ENCODE results near the gene DVL2. TPM values are rescaled to one million over a fixed set of nuclear protein-coding genes. Genes with fewer than 3 reads are reported as not detected.

Gene DVL2
- total RNA-seq, 4 donors from 2014 or later, result 5.1 to 83.2 (median 53.5) TPM

DNA sequence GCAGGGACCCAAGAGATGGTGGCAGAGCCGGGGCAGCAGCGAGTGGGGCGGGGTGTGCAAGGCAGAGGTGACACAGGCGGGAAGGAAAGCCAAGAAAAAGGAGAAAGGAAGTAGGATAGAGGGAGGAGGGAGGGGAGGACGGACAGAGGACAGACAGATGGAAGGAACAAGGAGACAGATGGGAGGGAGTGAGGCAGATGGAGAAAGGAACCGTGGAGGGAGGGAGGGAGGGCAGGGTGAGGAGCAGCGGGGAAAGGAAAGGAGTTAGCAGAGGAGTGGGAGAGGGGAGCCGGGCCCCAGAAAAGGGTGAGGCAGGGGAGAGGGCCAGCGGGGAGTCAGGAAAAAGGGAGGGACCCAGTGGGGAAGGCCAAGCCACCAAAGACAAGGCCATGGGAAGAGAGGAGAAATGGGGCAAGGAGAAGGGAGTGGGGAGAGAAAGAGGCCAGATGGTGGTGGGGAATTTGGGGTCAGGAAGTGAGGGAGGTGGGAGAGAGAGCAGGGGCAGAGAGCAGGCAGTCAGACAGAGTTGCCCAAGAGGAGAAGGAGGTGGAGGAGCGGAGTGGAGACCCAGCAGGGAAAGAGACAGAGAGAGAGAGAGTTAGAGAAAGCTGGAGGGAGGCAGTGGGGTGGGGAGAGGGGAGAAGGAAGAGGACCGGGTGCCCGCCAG is 41.9 kb downstream of the DVL2 start:
- Histone ChIP-seq H3K4me1 (no peaks in the 10 kb centered on the region), H3K9me3 (no peaks in the 10 kb centered on the region), H3K4me3 (no peak overlapping the region), H3K27ac (no peak overlapping the region), H3K27me3 (no peaks in the 10 kb centered on the region), H3K36me3 (no peaks in the 10 kb centered on the region)
- intact Hi-C loops (cut with DNase I; ENCODE audit: low total_unique reads), result no loop called here
- no peak for DNase-seq
- no peak for TF ChIP-seq POLR2A (IDR thresholded peaks at IDR 0.05)
- TF ChIP-seq, protein P1, sequence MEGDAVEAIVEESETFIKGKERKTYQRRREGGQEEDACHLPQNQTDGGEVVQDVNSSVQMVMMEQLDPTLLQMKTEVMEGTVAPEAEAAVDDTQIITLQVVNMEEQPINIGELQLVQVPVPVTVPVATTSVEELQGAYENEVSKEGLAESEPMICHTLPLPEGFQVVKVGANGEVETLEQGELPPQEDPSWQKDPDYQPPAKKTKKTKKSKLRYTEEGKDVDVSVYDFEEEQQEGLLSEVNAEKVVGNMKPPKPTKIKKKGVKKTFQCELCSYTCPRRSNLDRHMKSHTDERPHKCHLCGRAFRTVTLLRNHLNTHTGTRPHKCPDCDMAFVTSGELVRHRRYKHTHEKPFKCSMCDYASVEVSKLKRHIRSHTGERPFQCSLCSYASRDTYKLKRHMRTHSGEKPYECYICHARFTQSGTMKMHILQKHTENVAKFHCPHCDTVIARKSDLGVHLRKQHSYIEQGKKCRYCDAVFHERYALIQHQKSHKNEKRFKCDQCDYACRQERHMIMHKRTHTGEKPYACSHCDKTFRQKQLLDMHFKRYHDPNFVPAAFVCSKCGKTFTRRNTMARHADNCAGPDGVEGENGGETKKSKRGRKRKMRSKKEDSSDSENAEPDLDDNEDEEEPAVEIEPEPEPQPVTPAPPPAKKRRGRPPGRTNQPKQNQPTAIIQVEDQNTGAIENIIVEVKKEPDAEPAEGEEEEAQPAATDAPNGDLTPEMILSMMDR (IDR thresholded peaks at IDR 0.05), result no peak

DNA sequence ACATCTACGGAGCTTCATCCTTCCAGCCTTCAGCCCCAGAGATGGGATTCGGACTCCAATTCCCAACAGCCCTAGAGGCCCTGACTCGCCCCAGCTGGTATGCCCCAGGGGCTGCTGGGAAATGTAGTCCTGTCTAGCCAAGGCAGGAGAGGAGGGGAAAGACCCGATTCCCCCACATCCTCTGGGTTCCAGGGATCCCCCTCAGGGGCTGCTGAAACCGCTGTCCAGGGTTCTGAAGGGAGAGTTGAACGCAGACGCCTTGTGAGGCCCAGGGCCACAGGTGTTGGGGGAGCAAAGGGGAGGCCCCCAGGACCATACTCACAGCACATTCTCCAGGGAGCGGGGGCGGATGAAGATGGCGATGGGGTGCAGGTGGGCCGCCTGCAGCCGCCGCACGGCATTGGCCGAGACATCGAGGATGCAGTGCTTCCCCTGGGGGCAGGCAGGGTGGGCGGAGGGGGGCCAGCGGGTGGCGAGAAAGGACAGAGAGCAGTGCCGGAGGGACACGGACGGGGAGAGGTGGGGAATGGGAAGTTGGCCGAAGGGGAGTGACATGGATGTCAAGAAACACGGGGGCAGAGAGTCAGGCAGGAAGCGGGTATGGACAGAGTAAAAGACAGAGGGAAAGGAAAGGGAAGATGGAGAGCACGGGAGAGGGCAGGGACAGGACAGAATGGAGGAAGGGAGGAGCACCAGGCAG is 42.6 kb downstream of the DVL2 start:
- H3K27me3 ChIP-seq, result no peaks in the 10 kb centered on the region
- no peaks in the 10 kb centered on the region for H3K9me3 ChIP-seq
- peak overlapping the region in 1 of 2 donors; percentile 33 for H3K27ac ChIP-seq
- peak; percentile 55 to 70 for DNase-seq
- H3K4me1 ChIP-seq, result no peaks in the 10 kb centered on the region
- TF ChIP-seq, protein P1 (IDR thresholded peaks at IDR 0.05), result no peak
- no peak for TF ChIP-seq POLR2A (IDR thresholded peaks at IDR 0.05)
- H3K36me3 ChIP-seq, result no peaks in the 10 kb centered on the region
- intact Hi-C loops (cut with DNase I; ENCODE audit: low total_unique reads), result no loop called here
- no peak overlapping the region for H3K4me3 ChIP-seq

DNA sequence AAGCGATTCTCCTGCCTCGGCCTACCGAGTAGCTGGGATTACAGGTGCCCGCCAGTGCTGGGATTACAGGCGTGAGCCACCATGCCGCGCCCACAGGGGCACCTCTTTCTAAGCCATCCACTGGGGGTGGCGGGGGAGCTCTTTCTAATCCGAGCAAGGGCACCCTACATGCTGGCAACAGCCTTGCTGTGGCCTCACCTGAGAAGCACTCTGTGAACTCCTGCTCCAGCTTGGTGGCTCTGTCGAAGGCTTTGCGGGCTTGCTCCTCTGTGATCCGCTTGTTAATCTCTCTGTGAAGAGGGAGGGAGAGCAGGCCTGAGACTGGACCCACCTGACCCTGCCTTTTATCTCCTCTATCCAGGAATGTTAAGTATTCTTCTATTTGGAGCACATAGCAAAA is 43.2 kb downstream of the DVL2 start:
- intact Hi-C loops (cut with DNase I; ENCODE audit: low total_unique reads), result no loop called here
- Histone ChIP-seq H3K4me1 (no peaks in the 10 kb centered on the region), H3K36me3 (no peaks in the 10 kb centered on the region), H3K9me3 (no peaks in the 10 kb centered on the region), H3K27me3 (no peaks in the 10 kb centered on the region), H3K4me3 (no peak overlapping the region), H3K27ac (no peak overlapping the region)
- TF ChIP-seq POLR2A (IDR thresholded peaks at IDR 0.05), result no peak
- TF ChIP-seq, protein P1 (IDR thresholded peaks at IDR 0.05), result no peak
- DNase-seq, result no peak

DNA sequence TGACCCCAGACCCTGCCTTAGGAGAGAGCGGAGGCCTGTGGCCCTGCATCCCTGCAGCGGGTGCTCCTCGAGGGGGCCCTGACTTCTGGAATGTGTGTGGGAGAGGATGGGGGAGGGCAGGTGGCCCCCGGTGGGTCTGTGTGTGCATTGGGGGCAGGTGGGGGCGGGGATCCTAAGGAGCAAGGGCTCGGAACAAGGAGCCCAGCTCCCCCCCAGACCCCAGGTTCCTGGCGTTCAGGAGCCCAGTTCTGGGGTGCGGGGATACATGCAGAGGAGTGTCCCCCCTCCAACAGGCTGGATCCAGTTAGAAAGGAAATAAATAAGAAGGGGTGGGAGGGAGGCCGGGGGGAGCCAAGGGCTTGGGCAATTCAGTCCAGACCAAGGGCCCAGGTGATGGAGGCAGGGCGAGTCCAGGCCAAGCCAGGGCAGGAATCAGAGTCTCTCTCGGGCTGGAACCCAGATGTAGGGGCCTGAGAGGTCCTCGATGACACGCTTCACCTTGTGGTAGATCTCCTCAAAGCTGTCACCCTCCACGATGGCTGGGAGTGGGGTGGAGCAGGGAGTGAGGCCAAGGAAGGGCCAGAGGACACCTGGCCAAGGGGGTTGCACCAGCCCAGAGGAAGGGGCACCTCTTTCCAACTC is 43.9 kb downstream of the DVL2 start:
- H3K4me1 ChIP-seq, result no peaks in the 10 kb centered on the region
- no peak overlapping the region for H3K4me3 ChIP-seq
- DNase-seq, result peak in 1 of 2 donors; percentile 15
- TF ChIP-seq, protein P1 (IDR thresholded peaks at IDR 0.05), result no peak
- no peak for TF ChIP-seq POLR2A (IDR thresholded peaks at IDR 0.05)
- no peaks in the 10 kb centered on the region for H3K9me3 ChIP-seq
- intact Hi-C loops (cut with DNase I; ENCODE audit: low total_unique reads), result no loop called here
- no peaks in the 10 kb centered on the region for H3K27me3 ChIP-seq
- H3K36me3 ChIP-seq, result no peaks in the 10 kb centered on the region
- no peak overlapping the region for H3K27ac ChIP-seq

DNA sequence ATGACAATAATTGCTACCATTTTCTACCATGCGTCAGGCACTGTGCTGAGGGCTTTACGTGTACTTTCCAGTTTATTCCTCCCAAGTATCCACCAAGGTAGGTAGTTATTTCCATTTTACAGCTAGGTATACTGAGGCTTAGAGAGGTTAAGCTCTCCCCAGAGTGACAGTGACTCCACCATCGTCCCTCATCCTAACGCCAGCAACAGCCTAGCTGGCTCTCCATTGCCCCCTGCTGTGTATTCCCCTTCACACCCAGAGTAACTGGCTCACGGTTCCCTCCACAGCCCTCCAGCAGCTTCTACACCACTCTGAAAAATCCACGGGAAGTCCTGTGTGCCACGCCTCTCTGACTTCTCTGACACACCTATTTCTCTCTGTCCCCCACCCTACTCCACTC is 48.1 kb downstream of the DVL2 start:
- Histone ChIP-seq H3K4me3 (no peak overlapping the region), H3K9me3 (no peaks in the 10 kb centered on the region), H3K27ac (no peak overlapping the region), H3K4me1 (no peaks in the 10 kb centered on the region), H3K36me3 (no peaks in the 10 kb centered on the region), H3K27me3 (no peaks in the 10 kb centered on the region)
- intact Hi-C loops (cut with DNase I; ENCODE audit: low total_unique reads), result no loop called here
- DNase-seq, result no peak
- no peak for TF ChIP-seq POLR2A (IDR thresholded peaks at IDR 0.05)
- TF ChIP-seq, protein P1 (IDR thresholded peaks at IDR 0.05), result no peak
